Skin epidermis (tissue), 12 donors: Measurements from ENCODE around the gene SMPD4.
"Not testable (repeated sequence)": the region's sequence is repeated elsewhere in the genome, so short reads cannot be mapped to it uniquely, and the experiment has no call there.

ENCODE experiments used
- H3K27ac ChIP-seq, 21 experiments: fragments of 200-600 bp; sonication (generic) in 11 of 21; one replicate each; pipeline ENCODE4 v1.5.0; 2020; ENCODE audit warnings: mild to moderate bottlenecking in 3 of 21, inconsistent platforms in 2 of 21, moderate library complexity in 2 of 21
- H3K4me3 ChIP-seq, 7 experiments: fragments of 200-600 bp; sonication (generic) in 2 of 7; one replicate each; pipeline ENCODE4 v1.5.0; 2020; ENCODE audit warnings: inconsistent platforms in 2 of 7, mild to moderate bottlenecking in 2 of 7, moderate library complexity in 1 of 7

Gene SMPD4

GRCh38 chr2:130187859-130188792 lies 6.7 kb upstream of the SMPD4 start:
- not testable (repeated sequence) for H3K27ac ChIP-seq, H3K4me3 ChIP-seq

GRCh38 chr2:130187268-130187667 lies 5.9 kb upstream of the SMPD4 start:
- no peak overlapping the region for H3K27ac ChIP-seq
- no peak overlapping the region for H3K4me3 ChIP-seq

- H3K27ac ChIP-seq: no peak overlapping the region
- no peak overlapping the region for H3K4me3 ChIP-seq
Measured at GRCh38 chr2:130186391-130186790, 5.0 kb upstream of the SMPD4 start.

- Histone ChIP-seq H3K27ac (no peak overlapping the region), H3K4me3 (no peak overlapping the region)
Measured at GRCh38 chr2:130185896-130186295, 4.5 kb upstream of the SMPD4 start.

GRCh38 chr2:130185436-130185835 lies 4.0 kb upstream of the SMPD4 start:
- Histone ChIP-seq H3K27ac (no peak overlapping the region), H3K4me3 (no peak overlapping the region)

GRCh38 chr2:130183512-130184373 lies 2.3 kb upstream of the SMPD4 start:
- H3K27ac ChIP-seq: peak overlapping the region in 6 of 21 experiments; percentile 49 to 96 (median 91)
- peak overlapping the region in 2 of 7 experiments; percentile 66 to 100 for H3K4me3 ChIP-seq

GRCh38 chr2:130182826-130183511 lies 1.6 kb upstream of the SMPD4 start:
- Histone ChIP-seq H3K27ac (peak overlapping the region in 18 of 21 experiments; percentile 37 to 97 (median 92)), H3K4me3 (peak overlapping the region; percentile 66 to 100 (median 98))

GRCh38 chr2:130181880-130182682 lies 679 bp upstream of the SMPD4 start, which contains the start of gene MZT2B:
MZT2B (plus strand) TSS chr2:130182262; CDS start chr2:130182283, 21 bp downstream.
- Histone ChIP-seq H3K4me3 (peak within 1 kb of the TSS; percentile 66 to 100 (median 98)), H3K27ac (peak within 1 kb of the TSS; percentile 57 to 98 (median 93))

- Histone ChIP-seq H3K27ac (peak overlapping the region; percentile 44 to 98 (median 93)), H3K4me3 (peak overlapping the region; percentile 66 to 100 (median 98))
Measured at GRCh38 chr2:130180404-130181324, 738 bp downstream of the SMPD4 start.

- H3K4me3 ChIP-seq, H3K27ac ChIP-seq: not testable (repeated sequence)
Measured at GRCh38 chr2:130174866-130175265, 6.5 kb downstream of the SMPD4 start.

GRCh38 chr2:130169896-130170295 lies 11.5 kb downstream of the SMPD4 start:
- no peak overlapping the region for H3K4me3 ChIP-seq

GRCh38 chr2:130169163-130169562 lies 12.2 kb downstream of the SMPD4 start:
- H3K27ac ChIP-seq, H3K4me3 ChIP-seq: not testable (repeated sequence)

More at GRCh38 chr2:130169896-130170295, 11.5 kb downstream of the SMPD4 start:
- H3K27ac ChIP-seq: no peak overlapping the region

- not testable (repeated sequence) for H3K27ac ChIP-seq, H3K4me3 ChIP-seq
Measured at GRCh38 chr2:130166611-130167010, 14.8 kb downstream of the SMPD4 start.

- Histone ChIP-seq H3K4me3 (no peak overlapping the region), H3K27ac (no peak overlapping the region)
Measured at GRCh38 chr2:130165293-130166016, 15.9 kb downstream of the SMPD4 start.

- Histone ChIP-seq H3K27ac (no peak overlapping the region), H3K4me3 (no peak overlapping the region)
Measured at GRCh38 chr2:130162968-130163367, 18.4 kb downstream of the SMPD4 start.

GRCh38 chr2:130162486-130162885 lies 18.9 kb downstream of the SMPD4 start:
- not testable (repeated sequence) for H3K27ac ChIP-seq, H3K4me3 ChIP-seq
